ENCODE data around the gene EPHA1. TPM values are rescaled to one million over a fixed set of nuclear protein-coding genes. Genes with fewer than 3 reads are reported as not detected.
A peak's percentile ranks its signal among the peaks of the same experiment; 100 is the strongest.

Gene EPHA1
- total RNA-seq, 1 donor from 2014 or later = 7.9 TPM

DNA sequence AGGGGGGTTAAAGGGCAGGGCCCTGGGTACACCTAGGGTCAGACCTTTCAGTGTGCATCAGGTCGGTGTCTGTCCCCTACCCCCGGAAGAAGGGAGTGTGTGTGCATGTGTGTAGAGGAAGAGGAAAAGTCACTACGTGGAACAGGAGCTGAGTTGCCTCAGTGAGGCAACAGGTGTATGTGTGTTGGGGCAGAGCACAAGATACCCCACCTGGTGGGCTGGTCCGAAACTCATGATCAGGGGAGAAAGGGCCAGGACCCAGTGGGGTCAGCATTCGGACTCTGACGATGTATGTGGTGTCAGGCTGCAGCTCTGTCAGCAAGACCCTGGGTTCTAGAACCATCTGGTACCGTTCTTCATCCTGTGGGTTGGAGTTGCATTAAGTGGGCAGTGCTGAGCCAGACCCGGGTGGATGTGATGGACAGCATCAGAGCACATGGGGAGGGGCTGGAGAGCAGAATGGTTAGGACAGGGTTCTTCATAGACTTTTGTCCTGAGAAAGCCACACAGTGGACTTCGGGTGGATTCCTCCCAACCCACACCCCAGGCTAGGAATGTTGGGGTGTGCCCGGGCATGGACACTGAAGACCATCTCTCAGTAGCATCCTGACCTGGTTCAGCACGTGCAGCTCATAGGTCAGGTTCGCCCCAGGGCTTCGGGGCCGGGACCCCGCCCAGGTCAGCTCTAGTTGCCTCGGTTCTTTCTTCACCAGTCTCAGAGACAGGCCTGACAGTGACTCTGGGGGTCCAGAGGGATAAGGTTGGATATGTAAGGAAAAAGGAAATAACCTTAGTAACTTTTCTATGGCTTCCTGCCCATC lies 10.7 kb downstream of the EPHA1 start:
- no peaks in the 10 kb centered on the region for H3K27me3 ChIP-seq (ENCODE audit: control insufficient read depth, insufficient read depth, low read length)
- no peak for TF ChIP-seq CTCF (IDR thresholded peaks at IDR 0.05; ENCODE audit: insufficient read depth, low read length, poor library complexity, severe bottlenecking)
- no peak for DNase-seq (ENCODE audit: low read depth)
- H3K36me3 ChIP-seq (ENCODE audit: control insufficient read depth, insufficient read depth, low read length) = no peaks in the 10 kb centered on the region
- no peak overlapping the region for H3K4me3 ChIP-seq (ENCODE audit: low read depth, low read length)

DNA sequence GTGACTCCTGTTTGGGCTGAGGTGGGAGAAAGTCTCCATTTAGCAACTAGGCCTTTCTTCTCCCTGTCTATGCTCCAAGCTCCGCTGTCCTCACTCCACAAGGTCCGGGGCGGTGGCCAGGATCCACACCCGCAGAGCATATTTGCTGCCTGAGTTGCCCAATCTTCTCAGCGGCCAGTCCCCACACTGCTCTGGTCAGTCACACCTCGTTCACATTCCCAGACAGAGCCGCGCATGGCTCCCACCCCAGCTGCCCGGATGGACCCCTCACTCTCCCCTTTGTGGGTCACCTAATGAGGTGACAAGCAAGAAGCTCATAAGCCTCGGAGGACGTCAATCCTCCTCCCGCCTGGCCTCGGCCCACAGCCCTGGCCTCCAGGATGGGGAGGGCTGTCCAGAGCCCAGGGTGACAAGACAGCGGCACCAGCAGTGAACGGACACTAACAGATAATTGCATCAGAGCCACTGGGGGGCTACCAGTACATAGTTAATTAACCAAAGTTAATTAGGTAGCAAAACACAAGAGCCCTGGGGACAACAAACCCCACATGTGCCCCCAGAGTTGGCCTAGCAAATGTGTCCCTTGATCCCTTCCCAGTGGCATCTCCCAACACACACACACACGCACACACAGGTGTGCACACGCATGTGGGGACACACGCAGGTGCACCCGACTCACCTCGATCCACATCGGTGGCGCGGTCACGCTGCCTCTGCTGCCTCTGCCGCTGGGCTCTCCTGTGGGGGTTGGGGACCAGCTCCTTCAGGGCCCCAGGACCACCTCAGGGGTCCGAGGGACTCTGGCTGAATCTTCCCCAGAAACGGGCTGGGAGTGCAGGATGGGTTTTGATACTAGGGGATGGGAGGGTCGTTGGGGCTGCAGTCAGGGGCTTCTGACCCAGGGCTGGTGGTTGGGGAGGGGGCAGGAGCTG lies 11.8 kb downstream of the EPHA1 start:
- DNase-seq (ENCODE audit: low read depth) = no peak
- Histone ChIP-seq H3K27me3 (ENCODE audit: control insufficient read depth, insufficient read depth, low read length) (no peaks in the 10 kb centered on the region), H3K36me3 (ENCODE audit: control insufficient read depth, insufficient read depth, low read length) (no peaks in the 10 kb centered on the region), H3K4me3 (ENCODE audit: low read depth, low read length) (no peak overlapping the region)
- TF ChIP-seq CTCF (IDR thresholded peaks at IDR 0.05; ENCODE audit: insufficient read depth, low read length, poor library complexity, severe bottlenecking) = no peak

DNA sequence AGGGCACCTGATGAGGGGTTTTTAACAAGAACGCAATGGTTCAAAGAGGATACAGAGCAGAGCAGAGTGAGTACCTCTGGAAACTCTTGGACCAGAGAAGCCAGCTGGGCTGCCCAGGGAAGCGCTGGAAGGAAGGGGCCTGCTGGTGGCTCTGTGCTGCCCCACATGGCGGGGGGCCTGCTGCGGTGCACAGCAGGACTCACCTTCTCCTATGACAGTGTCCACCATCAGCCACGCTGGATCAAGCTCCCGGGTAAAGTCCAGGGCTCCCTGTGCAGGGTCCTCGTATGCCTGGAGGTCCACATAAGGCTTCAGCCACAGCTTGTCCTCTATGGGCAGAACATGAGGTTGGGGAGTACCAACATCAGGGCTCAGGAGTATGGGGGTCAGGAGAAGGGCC lies 12.5 kb downstream of the EPHA1 start:
- Histone ChIP-seq H3K4me3 (ENCODE audit: low read depth, low read length) (no peak overlapping the region), H3K36me3 (ENCODE audit: control insufficient read depth, insufficient read depth, low read length) (peaks cover 2% of the 10 kb centered on the region), H3K27me3 (ENCODE audit: control insufficient read depth, insufficient read depth, low read length) (no peaks in the 10 kb centered on the region)
- TF ChIP-seq CTCF (IDR thresholded peaks at IDR 0.05; ENCODE audit: insufficient read depth, low read length, poor library complexity, severe bottlenecking) = no peak
- DNase-seq (ENCODE audit: low read depth) = no peak

- Histone ChIP-seq H3K27me3 (ENCODE audit: control insufficient read depth, insufficient read depth, low read length) (no peaks in the 10 kb centered on the region), H3K36me3 (ENCODE audit: control insufficient read depth, insufficient read depth, low read length) (peaks cover 2% of the 10 kb centered on the region), H3K4me3 (ENCODE audit: low read depth, low read length) (no peak overlapping the region)
- peak; percentile 3 for TF ChIP-seq CTCF (IDR thresholded peaks at IDR 0.05; ENCODE audit: insufficient read depth, low read length, poor library complexity, severe bottlenecking)
- no peak for DNase-seq (ENCODE audit: low read depth)
Observed at GRCh38 chr7:143395187-143396149, 13.2 kb downstream of the EPHA1 start.

DNA sequence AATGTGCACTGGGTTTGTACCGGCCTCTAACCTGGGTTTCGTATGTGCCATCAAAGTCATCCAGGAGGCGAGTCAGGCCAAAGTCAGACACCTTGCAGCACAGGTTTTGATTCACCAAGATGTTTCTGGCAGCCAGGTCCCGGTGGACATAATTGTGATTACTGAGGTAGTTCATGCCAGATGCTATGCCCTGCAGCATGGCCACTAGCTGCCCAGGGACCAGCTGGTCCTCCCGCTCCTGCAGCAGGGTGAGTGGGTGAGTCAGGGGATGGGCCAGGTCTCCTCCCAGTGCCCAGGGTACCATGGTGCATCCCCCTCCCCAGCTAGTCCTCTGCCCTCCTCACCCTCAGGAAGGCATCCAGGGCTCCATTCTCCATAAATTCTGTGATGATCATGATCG lies 13.9 kb downstream of the EPHA1 start:
- no peak for DNase-seq (ENCODE audit: low read depth)
- Histone ChIP-seq H3K27me3 (ENCODE audit: control insufficient read depth, insufficient read depth, low read length) (no peaks in the 10 kb centered on the region), H3K4me3 (ENCODE audit: low read depth, low read length) (no peak overlapping the region), H3K36me3 (ENCODE audit: control insufficient read depth, insufficient read depth, low read length) (peaks cover 2% of the 10 kb centered on the region)
- no peak for TF ChIP-seq CTCF (IDR thresholded peaks at IDR 0.05; ENCODE audit: insufficient read depth, low read length, poor library complexity, severe bottlenecking)
